Measurements from ENCODE around the gene SMG6. TPM values are rescaled to one million over a fixed set of nuclear protein-coding genes. Genes with fewer than 3 reads are reported as not detected.
A peak's percentile ranks its signal among the peaks of the same experiment; 100 is the strongest.
"Not testable (repeated sequence)": the region's sequence is repeated elsewhere in the genome, so short reads cannot be mapped to it uniquely, and the experiment has no call there.

SMG6 gene
- total RNA-seq, 1 donor from 2014 or later = 47.7 TPM

GRCh38 chr17:2317796-2318195 is 14.2 kb upstream of the SMG6 start:
- no peak overlapping the region for H3K4me3 Mint-ChIP-seq (ENCODE audit: low read depth)

DNA sequence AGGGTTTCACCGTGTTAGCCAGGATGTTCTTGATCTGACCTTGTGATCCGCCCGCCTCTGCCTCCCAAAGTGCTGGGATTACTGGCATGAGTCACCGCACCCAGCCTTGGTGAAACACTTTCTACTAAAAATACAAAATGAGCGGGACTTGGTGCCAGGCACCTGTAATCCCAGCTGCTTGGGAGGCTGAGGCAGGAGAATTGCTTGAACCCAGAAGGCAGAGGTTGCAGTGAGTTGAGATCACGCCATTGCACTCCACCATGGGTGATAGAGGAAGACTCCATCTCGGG is 13.3 kb upstream of the SMG6 start:
- not testable (repeated sequence) for H3K9me3 Mint-ChIP-seq (ENCODE audit: low read depth); H3K36me3 Mint-ChIP-seq (ENCODE audit: insufficient read depth); H3K27me3 Mint-ChIP-seq; H3K4me1 Mint-ChIP-seq (ENCODE audit: low read depth); H3K4me3 Mint-ChIP-seq (ENCODE audit: low read depth); H3K27ac Mint-ChIP-seq; DNase-seq (ENCODE audit: low spot score, unreplicated experiment)

More at GRCh38 chr17:2317796-2318195, 14.2 kb upstream of the SMG6 start:
- DNase-seq (ENCODE audit: low spot score, unreplicated experiment) = no peak
- Mint-ChIP-seq H3K36me3 (ENCODE audit: insufficient read depth) (peaks cover 10% of the 10 kb centered on the region), H3K27ac (no peak overlapping the region), H3K9me3 (ENCODE audit: low read depth) (no peaks in the 10 kb centered on the region), H3K4me1 (ENCODE audit: low read depth) (no peaks in the 10 kb centered on the region), H3K27me3 (no peaks in the 10 kb centered on the region)
- no peak for TF ChIP-seq CTCF (IDR thresholded peaks at IDR 0.05; ENCODE audit: unreplicated experiment)

DNA sequence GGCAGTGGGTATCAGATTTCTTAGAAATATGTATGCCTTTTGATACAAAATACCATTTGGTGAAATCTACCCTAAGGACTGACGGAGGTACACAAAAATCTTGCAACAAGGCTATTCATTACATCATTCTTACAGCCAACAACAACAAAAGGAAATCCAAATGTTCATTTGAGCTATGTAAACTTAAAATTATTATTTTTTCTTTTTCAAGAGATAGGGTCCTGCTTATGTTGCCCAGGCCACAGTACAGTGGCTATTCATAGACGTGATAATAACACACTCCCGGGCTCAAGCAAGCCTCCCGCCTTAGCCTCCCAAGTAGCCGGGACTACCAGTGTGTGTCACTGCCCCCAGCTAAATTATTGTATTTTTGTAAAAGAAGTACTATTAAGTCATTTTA is 9.2 kb upstream of the SMG6 start:
- H3K27me3 Mint-ChIP-seq = no peaks in the 10 kb centered on the region
- TF ChIP-seq CTCF (IDR thresholded peaks at IDR 0.05; ENCODE audit: unreplicated experiment) = no peak
- no peaks in the 10 kb centered on the region for H3K9me3 Mint-ChIP-seq (ENCODE audit: low read depth)
- no peak for DNase-seq (ENCODE audit: low spot score, unreplicated experiment)
- H3K4me1 Mint-ChIP-seq (ENCODE audit: low read depth) = peaks cover 2% of the 10 kb centered on the region
- no peak overlapping the region for H3K27ac Mint-ChIP-seq
- H3K4me3 Mint-ChIP-seq (ENCODE audit: low read depth) = no peak overlapping the region
- H3K36me3 Mint-ChIP-seq (ENCODE audit: insufficient read depth) = peaks cover under 1% of the 10 kb centered on the region

DNA sequence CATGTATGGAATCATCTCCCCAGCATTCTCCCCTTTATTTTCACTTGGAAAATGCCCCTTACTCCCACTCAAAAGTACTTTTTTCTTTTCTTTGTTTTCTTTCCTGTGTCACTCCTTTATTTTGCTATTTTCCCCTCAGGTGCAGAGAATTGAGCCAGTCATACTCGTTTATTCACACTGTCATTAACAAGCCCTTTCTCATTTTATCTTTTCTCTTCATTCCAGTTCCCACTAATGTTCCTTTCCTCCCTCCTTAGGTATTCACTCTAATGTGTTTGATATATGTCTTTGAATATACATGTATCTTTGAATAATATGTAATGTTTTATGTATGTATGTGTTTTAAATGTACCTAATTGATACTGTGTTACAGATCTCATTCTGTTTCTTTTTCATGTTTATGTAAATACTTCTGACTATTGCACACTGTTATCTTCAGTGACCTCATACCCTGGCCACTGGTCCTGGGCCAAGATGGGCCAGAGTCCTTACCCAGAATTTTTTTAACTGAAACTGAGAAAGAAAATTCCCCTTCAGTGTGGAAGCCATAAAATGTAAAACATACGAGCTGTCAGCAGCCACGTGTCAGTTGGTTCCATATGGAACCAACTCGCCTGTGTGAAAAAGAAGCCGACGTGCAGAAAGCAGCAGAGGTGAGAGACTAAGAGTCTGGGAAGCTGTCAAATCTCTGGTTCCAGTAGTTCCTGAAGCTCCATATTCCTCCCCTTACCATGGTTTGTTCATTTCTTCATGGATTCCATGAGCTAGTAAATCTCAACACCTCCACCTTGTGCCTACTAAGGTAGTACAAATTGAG is 6.0 kb upstream of the SMG6 start:
- DNase-seq (ENCODE audit: low spot score, unreplicated experiment) = no peak
- Mint-ChIP-seq H3K9me3 (ENCODE audit: low read depth) (no peaks in the 10 kb centered on the region), H3K36me3 (ENCODE audit: insufficient read depth) (no peaks in the 10 kb centered on the region), H3K27ac (peak overlapping the region; percentile 15), H3K27me3 (no peaks in the 10 kb centered on the region), H3K4me1 (ENCODE audit: low read depth) (peaks cover 2% of the 10 kb centered on the region), H3K4me3 (ENCODE audit: low read depth) (no peak overlapping the region)
- no peak for TF ChIP-seq CTCF (IDR thresholded peaks at IDR 0.05; ENCODE audit: unreplicated experiment)

GRCh38 chr17:2304931-2305330 is 1.3 kb upstream of the SMG6 start:
- Mint-ChIP-seq H3K4me1 (ENCODE audit: low read depth) (peaks cover 11% of the 10 kb centered on the region), H3K27ac (peak overlapping the region; percentile 25), H3K27me3 (no peaks in the 10 kb centered on the region), H3K9me3 (ENCODE audit: low read depth) (no peaks in the 10 kb centered on the region), H3K36me3 (ENCODE audit: insufficient read depth) (peaks cover 6% of the 10 kb centered on the region), H3K4me3 (ENCODE audit: low read depth) (peak overlapping the region; percentile 61)
- TF ChIP-seq CTCF (IDR thresholded peaks at IDR 0.05; ENCODE audit: unreplicated experiment) = no peak
- no peak for DNase-seq (ENCODE audit: low spot score, unreplicated experiment)

- H3K4me1 Mint-ChIP-seq (ENCODE audit: low read depth) = peaks cover 9% of the 10 kb centered on the region
Observed at GRCh38 chr17:2302778-2303203, 794 bp downstream of the SMG6 start.

More at GRCh38 chr17:2302778-2303203, 794 bp downstream of the SMG6 start:
- peak overlapping the region; percentile 96 for H3K27ac Mint-ChIP-seq
- no peak for TF ChIP-seq CTCF (IDR thresholded peaks at IDR 0.05; ENCODE audit: unreplicated experiment)
- no peaks in the 10 kb centered on the region for H3K27me3 Mint-ChIP-seq
- H3K4me3 Mint-ChIP-seq (ENCODE audit: low read depth) = peak overlapping the region; percentile 87
- no peaks in the 10 kb centered on the region for H3K9me3 Mint-ChIP-seq (ENCODE audit: low read depth)
- DNase-seq (ENCODE audit: low spot score, unreplicated experiment) = no peak
- H3K36me3 Mint-ChIP-seq (ENCODE audit: insufficient read depth) = peaks cover 11% of the 10 kb centered on the region
